CD4-positive, alpha-beta T cell treated with Interleukin-6 at 100 ng/mL for 8 hours (primary cell): ENCODE data around the gene ARID3B.
"Not testable (repeated sequence)": the region's sequence is repeated elsewhere in the genome, so short reads cannot be mapped to it uniquely, and the experiment has no call there.

Source experiments
- DNase-seq: peaks from one replicate; pipeline ENCODE4 v3.0.0-alpha.2; 2020; ENCODE audit warnings: mixed read lengths, low spot score

Gene ARID3B

GRCh38 chr15:74568594-74568993 is 27.6 kb downstream of the ARID3B start:
- no peak for DNase-seq

GRCh38 chr15:74569731-74570070 is 28.7 kb downstream of the ARID3B start:
- no peak for DNase-seq

GRCh38 chr15:74571191-74571590 is 30.2 kb downstream of the ARID3B start:
- no peak for DNase-seq

- no peak for DNase-seq
Measured at GRCh38 chr15:74573987-74574386, 33.0 kb downstream of the ARID3B start.

GRCh38 chr15:74578496-74578994 is 37.5 kb downstream of the ARID3B start:
- DNase-seq, result no peak

- no peak for DNase-seq
Measured at GRCh38 chr15:74579001-74579400, 38.0 kb downstream of the ARID3B start.

- DNase-seq, result no peak
Measured at GRCh38 chr15:74580538-74581350, 39.7 kb downstream of the ARID3B start.

GRCh38 chr15:74584204-74584603 is 43.2 kb downstream of the ARID3B start:
- DNase-seq, result no peak

GRCh38 chr15:74584779-74585178 is 43.8 kb downstream of the ARID3B start:
- DNase-seq, result no peak

- DNase-seq, result no peak
Measured at GRCh38 chr15:74585191-74585590, 44.2 kb downstream of the ARID3B start.

- no peak for DNase-seq
Measured at GRCh38 chr15:74585857-74586256, 44.8 kb downstream of the ARID3B start.

- no peak for DNase-seq
Measured at GRCh38 chr15:74589826-74590225, 48.8 kb downstream of the ARID3B start.

GRCh38 chr15:74592222-74592621 is 51.2 kb downstream of the ARID3B start:
- DNase-seq, result no peak

- DNase-seq, result no peak
Measured at GRCh38 chr15:74593122-74593521, 52.1 kb downstream of the ARID3B start.

- DNase-seq, result no peak
Measured at GRCh38 chr15:74594455-74594854, 53.4 kb downstream of the ARID3B start.

GRCh38 chr15:74595271-74595670 is 54.3 kb downstream of the ARID3B start:
- no peak for DNase-seq

GRCh38 chr15:74596736-74597135 is 55.7 kb downstream of the ARID3B start:
- not testable (repeated sequence) for DNase-seq

GRCh38 chr15:74597146-74597705 is 56.2 kb downstream of the ARID3B start:
- not testable (repeated sequence) for DNase-seq

- peak; percentile 88 for DNase-seq
Measured at GRCh38 chr15:74598126-74598842, 57.3 kb downstream of the ARID3B start.

- DNase-seq, result no peak
Measured at GRCh38 chr15:74599156-74599555, 58.1 kb downstream of the ARID3B start.

- DNase-seq, result no peak
Measured at GRCh38 chr15:74603026-74603788, 62.2 kb downstream of the ARID3B start.
